ENCODE measurements around the gene ACADS.

ACADS gene

DNA sequence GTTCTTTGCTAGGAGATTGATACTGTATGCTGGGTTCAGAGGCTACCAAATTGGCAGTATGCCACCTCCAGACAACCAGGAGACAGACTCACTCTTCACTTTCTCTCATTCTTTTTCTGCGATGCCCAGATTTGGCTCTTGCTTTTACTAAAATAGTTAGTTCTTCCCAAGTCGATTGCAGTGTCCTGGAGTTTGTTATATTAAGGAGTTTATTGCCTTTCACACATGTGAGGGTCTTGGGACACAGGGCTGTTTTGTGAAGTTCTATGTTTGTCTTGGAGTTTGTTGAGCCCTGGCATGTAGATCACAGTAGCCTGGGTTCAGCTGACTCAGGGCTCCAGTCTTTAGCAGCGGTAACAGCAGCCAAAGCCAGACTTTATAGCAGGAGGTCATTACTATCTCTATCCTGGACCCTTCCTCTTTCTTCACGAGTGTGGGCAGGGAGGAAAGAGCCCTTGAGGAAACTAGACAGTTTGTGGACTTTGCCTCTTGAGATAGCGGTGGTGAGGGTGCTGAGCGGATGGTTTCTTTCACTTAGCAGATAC, 37.0 kb upstream of the ACADS start:
- Histone ChIP-seq H3K4me2 (ENCODE audit: low read length) (peak overlapping the region; percentile 90), H3K9ac (ENCODE audit: low read length) (peak overlapping the region; percentile 74), H3K4me1 (ENCODE audit: insufficient read depth, low read length, severe bottlenecking) (peaks cover 35% of the 10 kb centered on the region), H4K20me1 (ENCODE audit: insufficient read depth, low read length) (no peaks in the 10 kb centered on the region), H3K36me3 (ENCODE audit: insufficient read depth, low read length) (peaks cover 7% of the 10 kb centered on the region; the same call in 1 of the 2 replicates), H2AFZ (ENCODE audit: low read length) (no peak overlapping the region), H3K9me2 (ENCODE audit: low read depth, low read length) (no peaks in the 10 kb centered on the region), H3K4me3 (ENCODE audit: low read depth, low read length, poor library complexity, severe bottlenecking) (peak overlapping the region; percentile 72), H3K27ac (ENCODE audit: low read depth, low read length, poor library complexity, severe bottlenecking) (no peak overlapping the region), H3F3A (ENCODE audit: insufficient read depth, low read length) (0 out of 2 replicates have a peak, but pooled peaks cover 4% of the 10 kb centered on the region), H3K9me3 (ENCODE audit: low read length) (no peaks in the 10 kb centered on the region), H3K79me2 (ENCODE audit: insufficient read depth, low read length) (peaks cover 55% of the 10 kb centered on the region), H3K27me3 (ENCODE audit: insufficient read depth, low read length) (no peaks in the 10 kb centered on the region)
- TF ChIP-seq CTCF (IDR thresholded peaks at IDR 0.05; ENCODE audit: low read length) (no peak), EZH2 (IDR thresholded peaks at IDR 0.05; ENCODE audit: borderline replicate concordance, low read length) (no peak)

DNA sequence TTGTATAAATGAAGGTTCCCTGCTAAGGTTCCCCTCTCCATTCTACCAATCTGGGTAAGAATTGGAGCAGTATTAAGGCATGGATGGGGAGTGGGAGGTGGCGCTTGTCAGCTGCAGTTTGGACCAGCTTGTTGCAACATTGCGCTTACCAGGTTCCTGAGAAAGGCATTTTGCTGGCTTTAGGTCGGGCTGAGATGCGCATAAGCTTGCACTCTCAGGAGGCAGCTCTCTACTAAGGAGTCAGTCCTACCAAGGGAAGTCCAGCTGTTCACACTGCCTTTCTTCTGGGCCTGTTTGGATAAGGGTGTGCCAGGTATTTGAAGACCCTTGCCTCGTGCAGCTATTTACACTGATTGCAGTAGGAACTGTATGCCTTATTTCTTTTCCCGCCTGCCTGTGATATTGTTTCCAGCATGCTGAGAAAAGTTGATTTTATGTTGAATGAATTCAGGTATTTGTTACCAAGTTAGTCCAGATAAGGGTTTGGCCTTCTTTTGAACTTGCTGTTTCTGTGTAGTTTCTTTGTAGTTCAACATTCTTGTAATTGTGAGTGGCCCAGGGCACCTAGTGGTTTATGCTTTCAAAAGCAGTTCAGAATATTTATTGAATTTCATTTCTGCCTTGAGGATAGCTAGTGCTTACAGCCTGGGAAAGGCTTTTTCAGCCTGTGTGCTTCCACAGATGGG, 36.1 kb upstream of the ACADS start:
- Histone ChIP-seq H3K9me2 (ENCODE audit: low read depth, low read length) (no peaks in the 10 kb centered on the region), H3K27ac (ENCODE audit: low read depth, low read length, poor library complexity, severe bottlenecking) (no peak overlapping the region), H3K79me2 (ENCODE audit: insufficient read depth, low read length) (peaks cover 55% of the 10 kb centered on the region), H2AFZ (ENCODE audit: low read length) (no peak overlapping the region), H3K4me3 (ENCODE audit: low read depth, low read length, poor library complexity, severe bottlenecking) (peak overlapping the region; percentile 72), H3K9ac (ENCODE audit: low read length) (peak overlapping the region; percentile 74; the same call in 1 of the 2 replicates), H3K36me3 (ENCODE audit: insufficient read depth, low read length) (peaks cover 17% of the 10 kb centered on the region), H3K4me1 (ENCODE audit: insufficient read depth, low read length, severe bottlenecking) (peaks cover 33% of the 10 kb centered on the region), H3K4me2 (ENCODE audit: low read length) (peak overlapping the region; percentile 90), H3K27me3 (ENCODE audit: insufficient read depth, low read length) (no peaks in the 10 kb centered on the region), H3K9me3 (ENCODE audit: low read length) (no peaks in the 10 kb centered on the region), H3F3A (ENCODE audit: insufficient read depth, low read length) (0 out of 2 replicates have a peak, but pooled peaks cover 4% of the 10 kb centered on the region), H4K20me1 (ENCODE audit: insufficient read depth, low read length) (no peaks in the 10 kb centered on the region)
- TF ChIP-seq CTCF (IDR thresholded peaks at IDR 0.05; ENCODE audit: low read length) (no peak), EZH2 (IDR thresholded peaks at IDR 0.05; ENCODE audit: borderline replicate concordance, low read length) (no peak)

GRCh38 chr12:120690083-120690450, 35.6 kb upstream of the ACADS start:
- Histone ChIP-seq H3K4me2 (ENCODE audit: low read length) (no peak overlapping the region), H4K20me1 (ENCODE audit: insufficient read depth, low read length) (no peaks in the 10 kb centered on the region), H3F3A (ENCODE audit: insufficient read depth, low read length) (0 out of 2 replicates have a peak, but pooled peaks cover 4% of the 10 kb centered on the region), H3K9me2 (ENCODE audit: low read depth, low read length) (no peaks in the 10 kb centered on the region), H3K36me3 (ENCODE audit: insufficient read depth, low read length) (peaks cover 22% of the 10 kb centered on the region), H2AFZ (ENCODE audit: low read length) (no peak overlapping the region), H3K27ac (ENCODE audit: low read depth, low read length, poor library complexity, severe bottlenecking) (no peak overlapping the region), H3K4me1 (ENCODE audit: insufficient read depth, low read length, severe bottlenecking) (peaks cover 28% of the 10 kb centered on the region), H3K9ac (ENCODE audit: low read length) (no peak overlapping the region), H3K27me3 (ENCODE audit: insufficient read depth, low read length) (no peaks in the 10 kb centered on the region), H3K4me3 (ENCODE audit: low read depth, low read length, poor library complexity, severe bottlenecking) (no peak overlapping the region), H3K9me3 (ENCODE audit: low read length) (no peaks in the 10 kb centered on the region), H3K79me2 (ENCODE audit: insufficient read depth, low read length) (peaks cover 55% of the 10 kb centered on the region)
- TF ChIP-seq EZH2 (IDR thresholded peaks at IDR 0.05; ENCODE audit: borderline replicate concordance, low read length) (no peak), CTCF (IDR thresholded peaks at IDR 0.05; ENCODE audit: low read length) (no peak)
